SK-MEL-5 (cell line): Measurements from ENCODE around the gene MRPL55. TPM values are rescaled to one million over a fixed set of nuclear protein-coding genes. Genes with fewer than 3 reads are reported as not detected.

Experiments used
- DNase-seq: peaks from one replicate; pipeline ENCODE4 v3.0.0-alpha.2; 2016; ENCODE audit warnings: low read depth, low spot score
- in situ Hi-C: cut with HindIII; loops from 2 replicates; pipeline ENCODE4 v1.10.0; 2016; ENCODE audit warnings: low sequenced_read_pairs, high pct_unique_total_duplicates, low pct_unique_long_range_greater_than_20kb
- total RNA-seq: library from RNA; depleted of rRNA; stranded (reverse); fragments of >200 nt; shearing (Covaris generic); gene quantifications from 2 replicates; pipeline ENCODE4 v1.2.3, GENCODE V29; 2014

Gene MRPL55
- total RNA-seq, 1 experiment from 2014 or later = 59.6 TPM

DNA sequence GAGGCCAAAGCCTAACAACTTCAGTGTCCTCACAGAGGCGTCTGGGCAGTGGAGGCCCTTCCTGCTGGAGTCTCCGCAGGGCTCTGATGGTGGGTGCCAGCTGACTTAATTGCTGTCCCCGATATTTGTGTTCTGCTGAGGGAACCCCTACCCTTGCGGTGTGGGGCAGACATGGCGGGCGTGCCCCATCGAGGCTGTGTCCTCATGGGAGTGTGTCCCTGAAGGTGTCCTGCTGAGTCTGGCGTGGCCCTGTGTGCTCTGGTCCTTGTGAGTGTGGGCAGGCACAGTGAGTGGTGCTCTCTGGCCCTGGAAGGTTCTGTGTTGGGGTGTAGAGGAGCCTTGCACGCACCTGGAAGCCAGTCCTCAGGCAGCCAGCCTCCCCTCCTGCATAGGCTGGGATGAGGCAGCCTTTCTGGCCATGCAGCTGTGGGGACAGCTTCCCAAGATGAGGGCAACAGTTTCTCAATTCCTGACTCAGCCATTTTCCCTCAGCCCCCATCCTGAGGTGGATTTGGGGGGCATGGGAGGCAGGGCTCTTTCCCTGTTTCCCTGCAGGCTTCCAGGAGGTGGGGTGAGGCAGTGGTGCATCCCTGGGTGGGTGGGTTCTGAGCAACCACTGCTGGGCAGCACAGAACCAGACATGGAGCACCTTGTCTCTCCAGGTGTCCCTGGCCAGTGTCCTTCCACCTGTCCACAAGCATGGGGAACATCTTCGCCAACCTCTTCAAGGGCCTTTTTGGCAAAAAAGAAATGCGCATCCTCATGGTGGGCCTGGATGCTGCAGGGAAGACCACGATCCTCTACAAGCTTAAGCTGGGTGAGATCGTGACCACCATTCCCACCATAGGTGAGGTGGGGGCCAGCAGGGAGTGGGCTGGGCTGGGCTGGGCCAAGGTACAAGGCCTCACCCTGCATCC, 12.4 kb downstream of the MRPL55 start:
- in situ Hi-C loops = no loop called here
- no peak for DNase-seq

DNA sequence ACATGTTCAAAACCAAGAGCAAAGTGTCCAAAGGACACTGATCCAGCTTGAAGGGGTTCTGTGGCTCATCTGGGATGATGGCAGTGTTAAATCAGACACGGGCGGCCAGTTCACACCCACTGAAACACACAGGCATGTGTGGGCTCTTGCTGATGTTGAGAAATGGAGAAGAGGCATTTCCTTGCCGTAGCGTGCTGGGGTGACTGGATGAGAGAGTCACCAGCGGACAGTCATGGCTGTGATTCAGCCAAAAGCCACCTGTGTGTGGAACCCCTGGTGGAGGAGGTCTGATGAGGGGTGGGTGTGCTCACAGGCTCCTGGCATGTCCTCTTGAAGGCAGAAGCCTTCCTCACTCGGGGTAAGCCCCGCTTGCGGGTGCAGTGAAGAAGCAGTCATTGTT, 13.2 kb downstream of the MRPL55 start:
- DNase-seq = no peak
- in situ Hi-C loops = no loop called here

DNA sequence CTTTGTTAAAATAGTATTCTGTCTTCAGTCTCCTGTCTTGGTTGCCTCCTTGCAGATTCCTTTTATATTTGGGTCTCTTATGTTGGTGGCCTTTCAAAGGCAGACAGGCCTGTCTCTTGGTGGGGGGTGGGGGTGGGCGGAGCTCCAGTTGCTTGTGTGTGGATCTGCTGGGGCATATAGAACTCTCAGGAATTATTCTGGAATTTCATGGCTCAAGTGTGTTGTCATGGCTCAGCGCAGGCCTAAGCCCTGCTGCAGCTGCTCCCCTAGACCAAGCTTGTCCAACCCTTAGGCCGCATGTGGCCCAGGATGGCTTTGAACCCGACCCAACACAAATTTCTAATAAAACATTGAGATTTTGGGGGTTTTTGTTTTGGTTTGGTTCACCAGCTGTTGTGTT, 13.9 kb downstream of the MRPL55 start:
- DNase-seq = no peak
- in situ Hi-C loops = no loop called here

- in situ Hi-C loops = no loop called here
- DNase-seq = no peak
Measured at GRCh38 chr1:228094432-228095016, 14.6 kb downstream of the MRPL55 start.

- no peak for DNase-seq
- in situ Hi-C loops = no loop called here
Measured at GRCh38 chr1:228093050-228093906, 15.8 kb downstream of the MRPL55 start.

DNA sequence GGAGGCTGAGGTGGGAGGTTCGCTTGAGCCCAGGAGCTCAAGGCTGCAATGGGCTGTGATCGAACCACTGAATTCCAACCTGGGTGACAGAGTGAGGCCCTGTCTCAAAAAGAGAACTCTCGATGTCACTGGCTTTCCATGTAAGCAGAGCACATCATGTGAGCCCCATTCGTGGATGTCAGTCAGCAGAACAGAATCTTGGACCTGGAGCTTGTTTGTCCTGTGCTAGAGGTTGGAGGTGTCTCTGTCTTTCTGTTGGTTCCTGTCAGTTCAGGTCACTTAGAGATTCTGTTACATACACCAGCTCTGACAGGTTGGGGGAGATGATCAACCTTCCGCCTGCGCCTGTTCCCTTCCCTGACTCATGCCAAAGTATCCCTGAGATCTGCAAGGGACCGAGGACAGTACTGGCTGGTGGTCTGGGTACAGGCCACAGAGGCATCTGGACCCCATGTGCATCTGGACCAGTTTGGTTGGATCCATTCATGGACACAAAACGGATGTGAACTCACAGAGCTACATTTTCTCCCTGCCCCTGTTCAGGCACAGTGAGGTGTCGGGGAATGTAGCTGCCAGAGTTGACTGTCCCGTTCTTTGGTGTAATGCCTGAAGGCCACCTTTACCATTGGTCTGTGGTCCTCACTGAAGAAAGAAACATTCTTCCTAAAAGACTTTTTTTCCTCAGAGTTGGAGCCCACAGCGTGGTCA, 16.6 kb downstream of the MRPL55 start:
- no peak for DNase-seq
- in situ Hi-C loops = no loop called here

DNA sequence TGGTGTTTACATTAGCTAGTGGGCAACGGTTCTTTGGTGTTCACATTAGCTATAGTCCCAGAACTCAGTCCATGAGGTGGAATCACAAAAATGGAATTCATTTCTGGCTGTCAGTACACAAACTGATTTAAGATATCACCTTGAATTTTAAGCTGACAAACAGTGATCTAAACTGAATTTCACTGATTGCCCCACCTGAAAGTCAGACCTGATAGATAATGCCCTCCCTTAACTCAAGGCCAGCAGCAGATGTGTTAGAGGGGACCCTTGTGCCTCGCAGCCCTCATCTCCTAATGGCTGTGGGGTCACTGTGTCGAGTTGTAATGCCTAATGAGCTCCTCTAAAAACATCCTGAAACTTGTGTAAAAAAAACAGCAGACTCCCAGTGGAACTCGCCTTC, 18.0 kb downstream of the MRPL55 start:
- in situ Hi-C loops = no loop called here
- no peak for DNase-seq

DNA sequence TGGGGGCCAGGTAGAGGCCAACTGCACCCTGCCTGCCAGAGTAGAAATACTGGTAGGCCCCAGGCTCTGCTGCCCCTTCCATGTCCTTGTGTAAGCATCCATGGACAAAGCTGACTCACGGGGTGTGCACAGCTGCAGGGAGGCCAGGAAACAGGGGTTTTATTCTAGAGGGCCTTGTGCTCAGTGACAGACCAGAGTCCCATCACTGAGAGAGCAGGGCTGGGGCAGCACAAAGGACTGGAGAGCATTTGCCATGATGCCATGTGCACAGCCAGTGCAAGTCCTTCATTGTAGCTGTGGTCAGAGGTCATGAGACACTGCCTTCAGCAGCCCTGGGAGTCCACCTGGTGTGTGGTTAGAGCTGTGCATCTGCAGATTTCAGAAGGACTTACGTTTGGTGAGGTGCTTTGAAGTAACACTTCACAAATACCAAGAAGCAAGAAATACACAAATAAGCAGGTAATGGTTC, 18.5 kb downstream of the MRPL55 start:
- in situ Hi-C loops = no loop called here
- DNase-seq = no peak

DNA sequence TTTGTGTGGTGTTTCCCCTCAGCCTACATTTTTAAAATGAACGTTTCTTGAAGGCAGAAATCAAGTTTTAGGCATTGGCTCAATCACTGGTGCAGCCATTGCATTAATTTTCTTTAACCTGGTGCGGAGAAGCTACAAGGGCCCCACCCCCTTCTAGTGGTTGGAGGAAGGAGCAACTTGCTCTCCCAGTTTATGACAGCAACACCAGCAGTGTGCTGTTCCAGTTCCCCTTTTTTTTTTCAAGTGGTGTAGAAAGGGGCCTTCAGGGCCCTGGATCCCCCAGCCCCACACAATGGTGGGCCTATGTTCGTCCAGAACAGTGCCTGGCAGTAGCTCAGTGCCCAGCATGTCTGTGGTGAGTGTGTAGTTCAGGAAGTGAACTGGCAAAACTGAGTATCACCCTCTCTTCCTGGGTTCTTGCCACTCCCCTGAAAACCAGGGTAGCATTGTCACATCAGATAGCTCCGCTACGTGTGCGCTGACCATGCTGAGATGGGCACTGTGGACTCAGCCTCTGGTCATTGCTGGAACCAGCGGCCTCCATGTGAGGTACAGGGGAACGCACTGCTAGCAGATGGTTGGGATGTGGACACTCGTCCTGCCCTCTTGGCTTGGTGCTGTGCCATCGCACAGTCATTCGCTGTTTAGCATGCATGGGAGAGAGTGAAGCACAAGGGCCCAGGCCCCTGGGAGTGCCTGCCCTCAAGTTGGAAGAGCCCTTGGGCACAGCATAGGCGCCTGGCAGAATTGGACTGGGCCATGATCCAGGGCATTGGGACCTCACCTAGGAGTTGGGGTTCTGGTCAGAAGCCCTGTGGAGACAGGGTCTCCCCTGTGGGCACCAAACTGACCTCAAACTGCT, 19.3 kb downstream of the MRPL55 start:
- in situ Hi-C loops = no loop called here

DNA sequence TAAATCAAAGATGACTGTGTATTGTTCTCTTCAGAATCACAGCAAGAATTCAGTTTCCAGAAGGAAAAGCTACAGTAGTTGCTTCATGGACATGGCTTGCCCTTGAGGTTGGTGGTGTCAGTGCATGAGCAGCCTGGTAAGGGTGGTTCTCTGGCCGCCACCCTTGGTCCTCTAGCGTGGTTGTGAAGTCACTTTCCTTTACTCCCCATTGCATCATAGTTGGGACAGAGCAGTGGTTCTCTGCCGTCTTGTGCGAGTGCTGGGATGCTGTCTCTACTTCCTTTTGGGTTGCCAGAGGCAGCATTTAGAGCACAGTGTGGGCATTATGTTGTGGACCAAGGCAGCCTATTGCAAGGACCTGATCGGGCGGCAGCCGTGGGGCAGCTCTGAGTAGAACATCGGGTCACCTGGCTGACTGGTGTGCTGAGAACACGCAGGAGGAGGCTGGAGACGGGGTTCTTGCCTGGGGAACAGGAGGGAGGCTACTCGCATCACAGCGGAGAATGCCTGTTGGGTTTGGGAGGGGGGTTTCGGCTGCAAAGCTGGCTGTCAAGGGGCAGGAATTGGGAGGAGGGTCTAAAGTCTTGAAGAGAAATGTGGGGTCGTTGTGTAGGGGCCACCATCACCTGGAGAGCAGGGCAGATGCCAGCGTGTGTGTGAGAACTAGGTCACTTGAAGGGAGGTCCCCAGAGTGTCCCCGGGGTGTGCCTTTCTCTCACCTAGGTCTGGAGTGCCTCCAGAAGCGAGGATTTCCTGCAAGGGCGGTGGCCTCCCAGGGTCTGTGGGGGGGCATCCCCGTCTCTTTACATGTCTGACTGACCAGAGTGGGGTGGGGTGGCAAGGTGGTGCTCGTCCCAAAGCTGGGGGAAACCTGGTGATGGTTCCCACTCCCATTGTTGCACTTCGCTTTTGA, 20.3 kb downstream of the MRPL55 start:
- in situ Hi-C loops = no loop called here
- DNase-seq = no peak

More for the DNA sequence above, 19.3 kb downstream of the MRPL55 start:
- no peak for DNase-seq

DNA sequence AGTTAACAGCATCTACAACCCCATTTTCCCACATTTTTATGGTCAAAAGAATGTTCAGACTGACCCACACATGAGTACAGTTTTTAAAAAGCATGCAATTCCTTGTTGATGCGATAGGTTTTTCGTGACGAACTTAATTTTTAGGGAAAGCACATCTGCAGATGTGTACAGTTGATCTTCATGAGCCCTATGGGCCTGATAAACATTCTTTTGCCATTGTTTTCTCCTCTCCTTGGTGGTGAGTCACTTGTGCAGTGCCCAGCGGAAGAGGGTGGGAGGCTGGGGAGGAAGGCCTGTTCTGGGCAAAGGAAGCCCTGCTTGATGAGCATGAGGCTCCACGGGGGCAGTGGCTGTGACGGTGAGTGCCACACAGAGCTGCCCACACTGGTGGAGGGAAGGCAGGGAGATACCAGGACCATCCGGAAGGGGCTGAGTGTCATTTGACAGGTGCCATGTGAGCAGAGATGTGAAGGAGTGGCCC, 21.3 kb downstream of the MRPL55 start:
- in situ Hi-C loops = no loop called here
- DNase-seq = no peak

- in situ Hi-C loops = no loop called here
- DNase-seq = no peak
Measured at GRCh38 chr1:228085287-228085951, 23.7 kb downstream of the MRPL55 start.

- DNase-seq = no peak
- in situ Hi-C loops = no loop called here
Measured at GRCh38 chr1:228084797-228085196, 24.3 kb downstream of the MRPL55 start.

DNA sequence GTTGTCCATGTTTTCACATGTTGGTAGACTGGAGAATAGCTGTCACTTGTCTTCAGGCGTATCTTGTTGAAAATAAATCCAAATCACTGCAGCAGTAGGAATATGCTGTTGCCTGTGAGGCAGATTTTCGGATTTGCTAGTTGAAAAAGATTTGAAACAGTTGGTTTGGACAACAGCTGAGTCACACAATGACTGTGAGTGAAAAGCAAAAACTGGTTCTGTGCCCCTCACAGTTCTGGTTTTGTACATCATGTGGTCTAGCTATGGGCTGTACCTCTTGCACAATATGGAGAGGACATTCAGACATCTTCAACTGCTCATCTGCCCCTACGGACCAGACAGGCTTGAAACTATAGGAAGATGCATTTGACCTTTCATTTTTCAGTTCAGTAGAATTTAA, 24.8 kb downstream of the MRPL55 start:
- in situ Hi-C loops = no loop called here
- no peak for DNase-seq

- peak; percentile 22 for DNase-seq
- in situ Hi-C loops = no loop called here
Measured at GRCh38 chr1:228083871-228084278, 25.2 kb downstream of the MRPL55 start.
